Neural cell (in vitro differentiated cells): Measurements from ENCODE around the gene MAML2. TPM values are rescaled to one million over a fixed set of nuclear protein-coding genes. Genes with fewer than 3 reads are reported as not detected.

Source experiments
- H2AFZ ChIP-seq: fragments of 200-600, 300-800 bp; sonication (generic), shearing (Covaris generic); 2 replicates; pipeline ENCODE4 v1.6.0; 2014; ENCODE audit warnings: low read depth, mild to moderate bottlenecking, antibody characterized with exemption, low read length, moderate library complexity
- H3F3A ChIP-seq: fragments of 200-600 bp; shearing (Covaris generic); 2 replicates; pipeline ENCODE4 v1.6.1; 2016; ENCODE audit warnings: mild to moderate bottlenecking, moderate library complexity, mixed read lengths, antibody characterized with exemption, low read length; ENCODE audit not compliant: insufficient read depth, poor library complexity, severe bottlenecking
- H3K27ac ChIP-seq: fragments of 200-600, 300-800 bp; sonication (generic), shearing (Covaris generic); 2 replicates; pipeline ENCODE4 v1.5.1; 2014; ENCODE audit warnings: mild to moderate bottlenecking, low read length, moderate library complexity
- H3K27me3 ChIP-seq: fragments of 300-800, 200-600 bp; sonication (generic), shearing (Covaris generic); 2 replicates; pipeline ENCODE4 v1.6.0; 2014; ENCODE audit warnings: mild to moderate bottlenecking, low read depth, low read length, moderate library complexity; ENCODE audit not compliant: insufficient read depth
- H3K36me3 ChIP-seq: fragments of 300-800, 200-600 bp; sonication (generic), shearing (Covaris generic); 2 replicates; pipeline ENCODE4 v1.5.1; 2014; ENCODE audit warnings: mild to moderate bottlenecking, antibody characterized with exemption, low read length, moderate library complexity; ENCODE audit not compliant: insufficient read depth
- H3K4me2 ChIP-seq: fragments of 300-800, 200-600 bp; sonication (generic), shearing (Covaris generic); 2 replicates; pipeline ENCODE4 v1.6.0; 2014; ENCODE audit warnings: mild to moderate bottlenecking, low read length
- H3K4me3 ChIP-seq: fragments of 300-800, 200-600 bp; sonication (generic), shearing (Covaris generic); 2 replicates; pipeline ENCODE4 v1.5.1; 2014; ENCODE audit warnings: mild to moderate bottlenecking, low read length, moderate library complexity
- H3K79me2 ChIP-seq: fragments of 200-600 bp; shearing (Covaris generic); replicated peaks from 2 replicates; pipeline ENCODE4 v1.6.0; 2014; ENCODE audit warnings: mild to moderate bottlenecking, low read length, moderate library complexity; ENCODE audit not compliant: insufficient read depth
- H3K9ac ChIP-seq: fragments of 300-800, 200-600 bp; sonication (generic), shearing (Covaris generic); 2 replicates; pipeline ENCODE4 v1.6.1; 2016; ENCODE audit warnings: mild to moderate bottlenecking, low read length, mixed read lengths
- H3K9me2 ChIP-seq: fragments of 200-600 bp; shearing (Covaris generic); 2 replicates; pipeline ENCODE4 v1.6.1; 2016; ENCODE audit warnings: mild to moderate bottlenecking, low read length, mixed read lengths; ENCODE audit not compliant: insufficient read depth
- H3K9me3 ChIP-seq: fragments of 200-600, 300-800 bp; sonication (generic), shearing (Covaris generic); 2 replicates; pipeline ENCODE4 v1.6.1; 2016; ENCODE audit warnings: mild to moderate bottlenecking, mixed run types, low read length, moderate library complexity, mixed read lengths
- H4K20me1 ChIP-seq: fragments of 200-600 bp; shearing (Covaris generic); 2 replicates; pipeline ENCODE4 v1.6.1; 2016; ENCODE audit warnings: mild to moderate bottlenecking, mixed run types; ENCODE audit not compliant: insufficient read depth
- EP300 ChIP-seq: fragments of 450-650 bp; conservative IDR thresholded peaks from 2 replicates; pipeline ENCODE4 v1.6.1; 2014; ENCODE audit warnings: antibody characterized with exemption, mild to moderate bottlenecking, moderate library complexity; ENCODE audit not compliant: poor library complexity, severe bottlenecking
- EZH2 ChIP-seq: fragments of 200-600, 300-800 bp; shearing (Covaris generic), sonication (generic); IDR thresholded peaks from 2 replicates; pipeline ENCODE4 v1.6.1; 2014; ENCODE audit warnings: antibody characterized with exemption, low read length, borderline replicate concordance, mild to moderate bottlenecking; ENCODE audit not compliant: insufficient read depth, poor library complexity, severe bottlenecking
- MXI1 ChIP-seq: fragments of 450-650 bp; conservative IDR thresholded peaks from 2 replicates; pipeline ENCODE4 v1.6.1; 2014; ENCODE audit warnings: antibody characterized with exemption, mild to moderate bottlenecking; ENCODE audit not compliant: poor library complexity, severe bottlenecking
- POLR2AphosphoS5 ChIP-seq: IDR thresholded peaks from 2 replicates; pipeline ENCODE4 v1.6.1; 2012
- RAD21 ChIP-seq: fragments of 450-650 bp; conservative IDR thresholded peaks from 2 replicates; pipeline ENCODE4 v1.6.1; 2014; ENCODE audit warnings: antibody characterized with exemption, mild to moderate bottlenecking, moderate library complexity
- REST ChIP-seq: IDR thresholded peaks from 2 replicates; pipeline ENCODE4 v1.6.1; 2012; ENCODE audit warnings: borderline replicate concordance
- SMC3 ChIP-seq: fragments of 450-650 bp; conservative IDR thresholded peaks from 2 replicates; pipeline ENCODE4 v1.6.1; 2014; ENCODE audit warnings: antibody characterized with exemption, mild to moderate bottlenecking, moderate library complexity; ENCODE audit not compliant: poor library complexity
- TAF1 ChIP-seq: IDR thresholded peaks from 2 replicates; pipeline ENCODE4 v1.6.1; 2012; ENCODE audit warnings: low read depth
- polyA plus RNA-seq: library from polyadenylated mRNA; depleted of rRNA; stranded (reverse); fragments of >200 nt; gene quantifications from 2 replicates; pipeline ENCODE4 v1.2.3, GENCODE V29; 2014
- TF ChIP-seq, protein P1 (sequence below): fragments of 450-650 bp; IDR thresholded peaks from 2 replicates; pipeline ENCODE4 v1.5.1; 2014; ENCODE audit warnings: antibody characterized with exemption, mild to moderate bottlenecking, moderate library complexity; ENCODE audit not compliant: poor library complexity, severe bottlenecking

Gene MAML2
- polyA plus RNA-seq, 1 donor from 2014 or later, result 3.6 TPM

GRCh38 chr11:96293598-96294021 is 49.4 kb downstream of the MAML2 start:
- no peaks in the 10 kb centered on the region for H3K27me3 ChIP-seq
- no peak for TF ChIP-seq SMC3
- TF ChIP-seq EZH2, result no peak
- no peak for TF ChIP-seq REST
- TF ChIP-seq POLR2AphosphoS5, result no peak
- TF ChIP-seq RAD21, result no peak
- no peak for TF ChIP-seq EP300
- no peak for TF ChIP-seq TAF1
- TF ChIP-seq, protein P1, sequence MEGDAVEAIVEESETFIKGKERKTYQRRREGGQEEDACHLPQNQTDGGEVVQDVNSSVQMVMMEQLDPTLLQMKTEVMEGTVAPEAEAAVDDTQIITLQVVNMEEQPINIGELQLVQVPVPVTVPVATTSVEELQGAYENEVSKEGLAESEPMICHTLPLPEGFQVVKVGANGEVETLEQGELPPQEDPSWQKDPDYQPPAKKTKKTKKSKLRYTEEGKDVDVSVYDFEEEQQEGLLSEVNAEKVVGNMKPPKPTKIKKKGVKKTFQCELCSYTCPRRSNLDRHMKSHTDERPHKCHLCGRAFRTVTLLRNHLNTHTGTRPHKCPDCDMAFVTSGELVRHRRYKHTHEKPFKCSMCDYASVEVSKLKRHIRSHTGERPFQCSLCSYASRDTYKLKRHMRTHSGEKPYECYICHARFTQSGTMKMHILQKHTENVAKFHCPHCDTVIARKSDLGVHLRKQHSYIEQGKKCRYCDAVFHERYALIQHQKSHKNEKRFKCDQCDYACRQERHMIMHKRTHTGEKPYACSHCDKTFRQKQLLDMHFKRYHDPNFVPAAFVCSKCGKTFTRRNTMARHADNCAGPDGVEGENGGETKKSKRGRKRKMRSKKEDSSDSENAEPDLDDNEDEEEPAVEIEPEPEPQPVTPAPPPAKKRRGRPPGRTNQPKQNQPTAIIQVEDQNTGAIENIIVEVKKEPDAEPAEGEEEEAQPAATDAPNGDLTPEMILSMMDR, result no peak
- TF ChIP-seq MXI1, result no peak
- H3K27ac ChIP-seq, result peak overlapping the region; percentile 42
- no peaks in the 10 kb centered on the region for H4K20me1 ChIP-seq
- peaks cover 3% of the 10 kb centered on the region for H3K79me2 ChIP-seq
- no peak overlapping the region for H2AFZ ChIP-seq
- H3K9me2 ChIP-seq, result no peaks in the 10 kb centered on the region
- no peak overlapping the region for H3K9ac ChIP-seq
- no peaks in the 10 kb centered on the region for H3F3A ChIP-seq
- H3K36me3 ChIP-seq, result no peaks in the 10 kb centered on the region
- H3K9me3 ChIP-seq, result no peaks in the 10 kb centered on the region
- peak overlapping the region; percentile 15 for H3K4me3 ChIP-seq
- H3K4me2 ChIP-seq, result no peak overlapping the region

DNA sequence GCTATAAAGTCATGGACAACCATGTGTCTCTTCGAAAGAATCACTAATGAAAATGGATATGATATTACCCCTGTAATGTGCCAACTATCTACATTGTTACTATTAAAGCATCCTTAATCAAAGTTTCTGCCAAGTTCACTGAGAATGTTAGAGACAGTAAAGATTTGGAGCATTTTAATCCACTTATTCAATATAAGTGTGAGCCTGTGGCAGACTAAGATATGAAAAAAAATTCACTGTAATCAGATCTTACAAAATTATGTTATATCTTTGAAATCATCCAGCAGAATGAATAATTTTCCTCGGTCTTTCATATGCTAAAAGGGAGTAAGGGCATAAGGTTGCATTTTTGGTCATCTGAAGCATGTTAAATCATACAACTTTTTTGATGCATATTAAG is 49.9 kb downstream of the MAML2 start:
- H3K9me2 ChIP-seq, result no peaks in the 10 kb centered on the region
- H3K79me2 ChIP-seq, result peaks cover 3% of the 10 kb centered on the region
- H3K4me3 ChIP-seq, result no peak overlapping the region
- H4K20me1 ChIP-seq, result no peaks in the 10 kb centered on the region
- H3F3A ChIP-seq, result no peaks in the 10 kb centered on the region
- H3K27ac ChIP-seq, result no peak overlapping the region
- H3K27me3 ChIP-seq, result no peaks in the 10 kb centered on the region
- no peak overlapping the region for H3K9ac ChIP-seq
- TF ChIP-seq, protein P1, result no peak
- TF ChIP-seq EP300 (no peak), SMC3 (no peak), REST (no peak), TAF1 (no peak), MXI1 (no peak), EZH2 (no peak), POLR2AphosphoS5 (no peak), RAD21 (no peak)
- no peak overlapping the region for H3K4me2 ChIP-seq
- no peaks in the 10 kb centered on the region for H3K9me3 ChIP-seq
- no peaks in the 10 kb centered on the region for H3K36me3 ChIP-seq
- no peak overlapping the region for H2AFZ ChIP-seq
